22Rv1 (cell line): ENCODE measurements around the gene ACTG1.

Experiments
- ZFX ChIP-seq: fragments of 450-650 bp; IDR thresholded peaks from 2 replicates; pipeline ENCODE4 v1.6.1; 2017; ENCODE audit warnings: antibody characterized with exemption, borderline replicate concordance
- TF ChIP-seq, protein P1 (sequence below): fragments of 450-650 bp; IDR thresholded peaks from 2 replicates; pipeline ENCODE4 v1.5.1; 2017; ENCODE audit warnings: mild to moderate bottlenecking

- TF ChIP-seq, protein P1, sequence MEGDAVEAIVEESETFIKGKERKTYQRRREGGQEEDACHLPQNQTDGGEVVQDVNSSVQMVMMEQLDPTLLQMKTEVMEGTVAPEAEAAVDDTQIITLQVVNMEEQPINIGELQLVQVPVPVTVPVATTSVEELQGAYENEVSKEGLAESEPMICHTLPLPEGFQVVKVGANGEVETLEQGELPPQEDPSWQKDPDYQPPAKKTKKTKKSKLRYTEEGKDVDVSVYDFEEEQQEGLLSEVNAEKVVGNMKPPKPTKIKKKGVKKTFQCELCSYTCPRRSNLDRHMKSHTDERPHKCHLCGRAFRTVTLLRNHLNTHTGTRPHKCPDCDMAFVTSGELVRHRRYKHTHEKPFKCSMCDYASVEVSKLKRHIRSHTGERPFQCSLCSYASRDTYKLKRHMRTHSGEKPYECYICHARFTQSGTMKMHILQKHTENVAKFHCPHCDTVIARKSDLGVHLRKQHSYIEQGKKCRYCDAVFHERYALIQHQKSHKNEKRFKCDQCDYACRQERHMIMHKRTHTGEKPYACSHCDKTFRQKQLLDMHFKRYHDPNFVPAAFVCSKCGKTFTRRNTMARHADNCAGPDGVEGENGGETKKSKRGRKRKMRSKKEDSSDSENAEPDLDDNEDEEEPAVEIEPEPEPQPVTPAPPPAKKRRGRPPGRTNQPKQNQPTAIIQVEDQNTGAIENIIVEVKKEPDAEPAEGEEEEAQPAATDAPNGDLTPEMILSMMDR = no peak
- TF ChIP-seq ZFX = no peak
Measured at GRCh38 chr17:81491761-81492160, 20.8 kb downstream of the ACTG1 start.
